ENCODE data around the gene CDK6. TPM values are rescaled to one million over a fixed set of nuclear protein-coding genes. Genes with fewer than 3 reads are reported as not detected.

CDK6 gene
- total RNA-seq, 1 donor from 2014 or later = 7.3 TPM

DNA sequence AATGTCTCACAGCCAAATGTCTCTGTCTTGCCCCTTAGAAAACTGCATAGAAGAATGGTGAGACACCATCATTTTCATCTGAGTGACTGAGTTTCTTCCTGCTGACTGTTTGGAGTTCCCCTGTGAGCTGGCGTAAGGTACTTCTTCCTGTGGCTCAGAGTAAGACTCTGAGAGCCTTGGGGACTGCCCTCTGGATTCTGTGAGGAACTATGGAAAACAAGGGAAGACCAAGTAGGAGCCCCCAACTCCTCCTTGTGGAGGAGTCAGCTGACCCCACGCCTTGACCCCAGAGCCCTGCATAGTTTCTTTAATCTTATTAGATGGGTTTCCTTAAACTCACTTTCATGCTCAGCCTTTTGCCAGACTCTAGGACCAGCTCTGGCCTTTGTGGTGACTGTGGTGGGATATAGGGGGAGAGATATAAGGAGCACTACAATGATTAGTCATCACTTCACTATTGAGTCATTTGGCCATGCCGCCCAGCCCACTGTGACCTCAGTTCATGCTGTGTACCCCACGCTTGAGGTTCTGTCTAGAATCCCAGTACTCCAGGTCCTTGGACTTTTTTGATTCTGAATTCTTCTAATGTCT, 194.4 kb downstream of the CDK6 start:
- Histone ChIP-seq H3K4me1 (no peaks in the 10 kb centered on the region), H3K27ac (no peak overlapping the region), H3K4me3 (no peak overlapping the region), H3K9me3 (no peaks in the 10 kb centered on the region), H3K36me3 (no peaks in the 10 kb centered on the region), H3K27me3 (no peaks in the 10 kb centered on the region)
- TF ChIP-seq, protein P1, sequence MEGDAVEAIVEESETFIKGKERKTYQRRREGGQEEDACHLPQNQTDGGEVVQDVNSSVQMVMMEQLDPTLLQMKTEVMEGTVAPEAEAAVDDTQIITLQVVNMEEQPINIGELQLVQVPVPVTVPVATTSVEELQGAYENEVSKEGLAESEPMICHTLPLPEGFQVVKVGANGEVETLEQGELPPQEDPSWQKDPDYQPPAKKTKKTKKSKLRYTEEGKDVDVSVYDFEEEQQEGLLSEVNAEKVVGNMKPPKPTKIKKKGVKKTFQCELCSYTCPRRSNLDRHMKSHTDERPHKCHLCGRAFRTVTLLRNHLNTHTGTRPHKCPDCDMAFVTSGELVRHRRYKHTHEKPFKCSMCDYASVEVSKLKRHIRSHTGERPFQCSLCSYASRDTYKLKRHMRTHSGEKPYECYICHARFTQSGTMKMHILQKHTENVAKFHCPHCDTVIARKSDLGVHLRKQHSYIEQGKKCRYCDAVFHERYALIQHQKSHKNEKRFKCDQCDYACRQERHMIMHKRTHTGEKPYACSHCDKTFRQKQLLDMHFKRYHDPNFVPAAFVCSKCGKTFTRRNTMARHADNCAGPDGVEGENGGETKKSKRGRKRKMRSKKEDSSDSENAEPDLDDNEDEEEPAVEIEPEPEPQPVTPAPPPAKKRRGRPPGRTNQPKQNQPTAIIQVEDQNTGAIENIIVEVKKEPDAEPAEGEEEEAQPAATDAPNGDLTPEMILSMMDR (IDR thresholded peaks at IDR 0.05) = no peak
- intact Hi-C loops (cut with DNase I) = no loop called here
- DNase-seq (ENCODE audit: low spot score in 2 of 2) = no peak

DNA sequence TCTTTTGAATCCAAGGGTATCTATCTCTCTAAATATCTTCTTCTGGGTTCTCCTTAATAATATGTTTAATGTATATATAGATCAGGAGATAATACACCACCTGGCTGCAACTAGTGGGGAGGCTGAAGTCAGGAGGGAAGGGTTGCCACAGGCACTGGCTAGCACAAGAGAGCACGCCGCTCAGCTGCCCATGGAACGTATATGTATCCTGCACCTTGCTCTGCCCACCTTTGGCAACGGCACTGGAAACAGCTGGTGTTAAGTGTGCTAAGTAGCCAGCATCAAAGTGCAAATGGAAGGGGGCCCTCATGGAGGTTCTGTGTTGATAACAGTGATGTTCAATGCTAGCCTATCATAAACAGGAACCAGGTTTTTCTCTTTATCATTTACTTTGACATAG, 196.4 kb downstream of the CDK6 start:
- Histone ChIP-seq H3K27ac (no peak overlapping the region), H3K36me3 (no peaks in the 10 kb centered on the region), H3K4me3 (no peak overlapping the region), H3K9me3 (no peaks in the 10 kb centered on the region), H3K27me3 (no peaks in the 10 kb centered on the region), H3K4me1 (peaks cover 0 to 11% of the 10 kb centered on the region in 2 donors)
- intact Hi-C loops (cut with DNase I) = no loop called here
- TF ChIP-seq, protein P1 (IDR thresholded peaks at IDR 0.05) = no peak
- no peak for DNase-seq (ENCODE audit: low spot score in 2 of 2)

DNA sequence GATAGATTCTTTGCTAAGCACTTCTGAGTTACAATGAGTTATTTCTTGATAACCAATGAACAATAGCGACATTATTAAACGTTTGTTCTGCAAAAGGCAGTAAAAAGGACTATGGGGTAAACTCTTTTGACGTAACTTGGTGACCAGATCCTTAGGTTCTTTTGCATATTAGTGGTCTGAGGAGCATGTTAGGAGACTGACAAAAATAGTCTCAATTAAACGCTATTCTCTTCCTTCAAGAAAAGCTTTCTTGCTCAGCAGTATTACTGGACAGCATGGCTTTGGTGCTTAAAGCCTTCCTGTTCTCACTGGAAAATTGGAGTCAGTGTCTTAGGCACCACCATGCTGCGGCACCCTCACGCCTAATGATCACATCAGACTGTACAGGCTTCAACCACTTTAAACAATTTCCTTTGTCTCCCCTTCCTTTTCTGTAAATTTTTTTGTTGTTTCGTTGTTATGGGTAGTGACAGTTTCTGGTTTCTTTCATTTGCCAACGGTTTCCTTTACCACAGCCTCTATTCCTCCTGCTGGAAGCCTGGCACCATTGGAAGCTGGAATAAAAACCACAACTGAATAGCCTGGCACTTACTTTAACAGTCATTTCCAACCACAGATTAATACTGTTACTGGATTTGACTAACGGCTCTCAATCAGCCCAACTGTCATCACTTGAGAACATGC, 197.0 kb downstream of the CDK6 start:
- Histone ChIP-seq H3K9me3 (no peaks in the 10 kb centered on the region), H3K27ac (no peak overlapping the region), H3K4me3 (no peak overlapping the region), H3K27me3 (no peaks in the 10 kb centered on the region), H3K4me1 (peaks cover 0 to 17% of the 10 kb centered on the region in 2 donors), H3K36me3 (no peaks in the 10 kb centered on the region)
- no peak for DNase-seq (ENCODE audit: low spot score in 2 of 2)
- TF ChIP-seq, protein P1 (IDR thresholded peaks at IDR 0.05) = no peak
- intact Hi-C loops (cut with DNase I) = no loop called here

DNA sequence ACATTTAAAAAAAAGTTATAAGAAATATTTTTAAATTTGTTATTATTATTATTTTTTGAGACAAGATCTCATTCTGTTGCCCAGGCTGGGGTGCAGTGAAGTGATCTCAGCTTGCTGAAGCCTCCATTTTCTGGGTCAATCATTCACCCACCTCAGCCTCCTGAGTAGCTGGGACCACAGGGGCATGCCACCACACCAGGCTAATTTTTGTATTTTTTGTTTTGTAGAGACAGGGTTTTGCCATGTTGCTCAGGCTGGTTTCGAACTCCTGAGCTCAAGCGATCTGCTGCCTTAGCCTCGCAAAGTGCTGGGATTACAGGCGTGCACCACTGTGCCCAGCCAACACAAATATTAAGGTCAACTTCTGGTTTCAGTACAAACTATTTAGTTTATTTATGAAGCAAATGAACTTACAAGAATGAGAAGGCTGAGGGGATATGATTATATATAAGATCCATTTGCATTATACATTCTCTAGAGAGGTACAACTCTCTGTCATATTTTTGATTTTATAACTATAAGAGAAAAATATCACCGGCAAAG, 200.3 kb downstream of the CDK6 start:
- H3K4me1 ChIP-seq = peaks cover 0 to 38% of the 10 kb centered on the region in 2 donors
- H3K9me3 ChIP-seq = no peaks in the 10 kb centered on the region
- no peak for DNase-seq (ENCODE audit: low spot score in 2 of 2)
- no peaks in the 10 kb centered on the region for H3K36me3 ChIP-seq
- intact Hi-C loops (cut with DNase I) = no loop called here
- H3K4me3 ChIP-seq = no peak overlapping the region
- no peaks in the 10 kb centered on the region for H3K27me3 ChIP-seq
- TF ChIP-seq, protein P1 (IDR thresholded peaks at IDR 0.05) = no peak
- peak overlapping the region in 1 of 2 donors; percentile 43 for H3K27ac ChIP-seq

DNA sequence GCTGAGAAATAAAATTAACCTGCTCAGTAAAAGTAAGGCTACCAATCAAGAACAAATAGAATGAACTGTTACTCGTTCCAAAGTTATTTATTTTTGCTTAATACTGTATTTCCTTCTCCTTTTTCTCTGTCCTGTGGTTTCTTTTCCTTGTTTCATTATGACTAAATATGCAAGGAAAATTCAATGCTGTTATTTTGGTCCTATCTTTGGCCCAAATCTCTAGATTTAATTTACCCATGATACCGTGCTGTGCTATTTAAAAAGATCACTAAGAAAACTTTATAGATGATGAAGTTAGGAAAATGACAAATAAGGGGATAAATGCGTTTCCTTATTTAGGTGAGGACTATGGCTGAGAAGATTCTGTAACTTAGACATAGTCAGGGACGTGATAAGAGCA, 200.8 kb downstream of the CDK6 start:
- TF ChIP-seq, protein P1 (IDR thresholded peaks at IDR 0.05) = no peak
- Histone ChIP-seq H3K27ac (peak overlapping the region; percentile 5 to 43), H3K27me3 (no peaks in the 10 kb centered on the region), H3K4me3 (no peak overlapping the region), H3K9me3 (no peaks in the 10 kb centered on the region), H3K4me1 (peaks cover 0 to 38% of the 10 kb centered on the region in 2 donors), H3K36me3 (no peaks in the 10 kb centered on the region)
- DNase-seq (ENCODE audit: low spot score in 2 of 2) = no peak
- intact Hi-C loops (cut with DNase I) = no loop called here

Data from ascending aorta (tissue), 2 donors.